SK-N-SH (cell line): ENCODE data around the gene TBKBP1.

Experiments
- CTCF ChIP-seq: fragments of 200-600 bp; sonication (generic); IDR thresholded peaks from 2 replicates; pipeline ENCODE4 v1.6.1; 2017; ENCODE audit warnings: antibody characterized with exemption, mild to moderate bottlenecking, moderate library complexity
- GABPA ChIP-seq: IDR thresholded peaks from 2 replicates; pipeline ENCODE4 v1.4.0; 2012; ENCODE audit warnings: low read depth, mild to moderate bottlenecking
- POLR2AphosphoS5 ChIP-seq: IDR thresholded peaks from 2 replicates; pipeline ENCODE4 v1.6.1; 2012; ENCODE audit warnings: low read depth, low read length
- YY1 ChIP-seq: IDR thresholded peaks from 2 replicates; pipeline ENCODE4 v1.4.0; 2012; ENCODE audit warnings: low read depth, mild to moderate bottlenecking

- TF ChIP-seq YY1: no peak
- TF ChIP-seq GABPA: no peak
- no peak for TF ChIP-seq CTCF
- no peak for TF ChIP-seq POLR2AphosphoS5
Observed at GRCh38 chr17:47701608-47702007, 7.6 kb downstream of the TBKBP1 start.
